DMS53 treated with DMSO at 0.1 percent for 48 hours (cell line): ENCODE data around the gene UTF1.
"Not testable (repeated sequence)": the region's sequence is repeated elsewhere in the genome, so short reads cannot be mapped to it uniquely, and the experiment has no call there.

Source experiments
- DNase-seq: peaks from one replicate; lab custom pipeline; 2025; ENCODE audit not compliant: unreplicated experiment; lab: John Stamatoyannopoulos, UW

Gene UTF1

GRCh38 chr10:133226251-133226808 lies 3.7 kb upstream of the UTF1 start:
- no peak for DNase-seq

GRCh38 chr10:133227256-133227655 lies 2.8 kb upstream of the UTF1 start:
- no peak for DNase-seq

DNA sequence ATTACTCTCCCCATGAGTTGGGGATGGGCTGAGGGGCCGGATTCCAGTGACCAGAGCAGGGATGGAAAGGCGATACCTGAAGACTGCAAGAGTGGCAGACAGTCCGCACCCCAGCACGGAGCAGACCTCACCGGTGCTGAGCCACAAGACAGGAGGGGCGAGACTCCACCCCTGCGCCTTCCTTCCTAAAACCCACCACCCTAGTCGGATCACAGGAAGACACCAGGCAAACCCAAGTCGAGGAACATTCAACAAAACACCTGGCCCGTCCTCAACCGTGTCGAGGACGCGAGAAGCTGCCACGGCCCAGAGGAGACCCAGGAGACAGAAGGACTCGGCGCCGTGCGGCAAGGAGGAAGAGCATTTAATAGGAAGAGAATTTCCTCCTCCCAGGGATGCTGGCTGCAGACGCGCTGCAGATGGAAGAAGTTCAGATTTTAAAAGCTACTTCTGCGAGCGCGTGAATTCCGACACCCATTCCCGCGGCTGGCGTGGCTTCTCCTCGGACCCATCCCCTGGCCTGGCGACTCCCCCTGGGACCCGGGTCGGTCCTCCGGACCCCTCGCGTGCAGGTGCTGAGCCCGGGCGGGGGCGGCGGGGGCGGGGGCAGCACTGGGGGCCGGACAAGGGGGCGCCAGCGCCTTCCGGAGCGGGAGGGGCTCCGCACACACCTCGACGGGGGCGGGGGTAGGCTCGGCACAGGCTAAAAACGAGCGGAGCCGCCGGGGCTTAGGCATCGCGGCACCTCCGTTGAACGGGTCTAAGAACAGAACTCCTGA lies 563 bp upstream of the UTF1 start:
- DNase-seq = no peak

DNA sequence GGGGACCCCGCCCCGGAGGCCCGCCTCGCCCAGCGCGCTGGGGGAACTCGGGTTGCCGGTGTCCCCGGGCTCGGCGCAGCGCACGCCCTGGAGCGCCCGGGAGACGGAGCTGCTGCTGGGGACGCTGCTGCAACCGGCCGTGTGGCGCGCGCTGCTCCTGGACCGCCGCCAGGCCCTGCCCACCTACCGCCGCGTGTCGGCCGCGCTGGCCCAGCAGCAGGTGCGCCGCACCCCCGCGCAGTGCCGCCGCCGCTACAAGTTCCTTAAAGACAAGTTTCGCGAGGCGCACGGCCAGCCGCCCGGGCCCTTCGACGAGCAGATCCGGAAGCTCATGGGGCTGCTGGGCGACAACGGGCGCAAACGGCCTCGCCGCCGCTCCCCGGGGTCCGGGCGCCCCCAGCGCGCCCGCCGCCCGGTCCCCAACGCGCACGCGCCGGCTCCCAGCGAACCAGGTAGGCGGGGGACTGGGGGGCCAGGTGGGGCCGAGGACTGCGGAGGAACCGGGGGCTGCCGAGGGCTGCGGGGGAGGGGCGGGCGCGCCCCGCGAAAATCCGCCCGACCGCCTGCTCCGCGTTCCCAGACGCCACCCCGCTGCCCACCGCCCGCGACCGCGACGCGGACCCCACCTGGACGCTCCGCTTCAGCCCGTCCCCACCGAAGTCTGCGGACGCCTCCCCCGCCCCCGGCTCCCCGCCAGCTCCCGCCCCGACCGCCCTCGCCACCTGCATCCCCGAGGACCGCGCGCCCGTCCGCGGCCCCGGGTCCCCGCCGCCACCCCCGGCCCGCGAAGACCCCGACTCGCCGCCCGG lies 574 bp downstream of the UTF1 start:
- no peak for DNase-seq

- DNase-seq = no peak
These were observed 1.4 kb downstream of the UTF1 start for GRCh38 chr10:133231244-133231945.

DNA sequence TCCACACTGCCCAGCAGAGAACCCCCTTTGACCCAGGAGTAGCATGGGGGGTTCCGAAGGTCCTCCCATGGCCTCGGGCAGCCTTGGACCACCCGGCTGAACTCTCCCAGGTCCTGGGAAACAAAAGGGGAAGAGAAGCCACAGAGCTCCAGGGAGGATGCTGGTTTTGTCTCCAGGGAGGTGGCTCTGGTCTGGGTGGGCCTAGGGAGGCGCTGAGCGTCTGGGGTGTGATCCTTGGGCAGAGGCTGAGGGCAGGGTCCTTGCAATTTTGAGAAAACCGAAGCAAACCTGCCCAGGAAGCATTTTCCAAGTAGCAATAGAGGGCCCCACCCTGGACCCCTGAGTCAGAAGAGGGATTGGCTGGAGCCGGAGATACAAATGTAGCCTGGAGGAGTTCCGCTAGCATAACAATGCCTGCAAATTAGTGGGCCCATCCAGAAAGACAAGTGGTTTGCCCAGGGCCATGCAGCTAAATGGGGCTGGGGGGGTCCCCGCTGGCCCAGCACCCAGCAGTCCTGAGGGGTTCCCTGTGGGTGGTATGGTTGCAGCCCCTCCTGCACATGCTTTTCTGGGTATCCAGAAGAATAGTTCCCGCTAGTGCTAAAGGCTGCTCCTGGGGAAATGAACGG lies 2.0 kb downstream of the UTF1 start:
- no peak for DNase-seq

DNA sequence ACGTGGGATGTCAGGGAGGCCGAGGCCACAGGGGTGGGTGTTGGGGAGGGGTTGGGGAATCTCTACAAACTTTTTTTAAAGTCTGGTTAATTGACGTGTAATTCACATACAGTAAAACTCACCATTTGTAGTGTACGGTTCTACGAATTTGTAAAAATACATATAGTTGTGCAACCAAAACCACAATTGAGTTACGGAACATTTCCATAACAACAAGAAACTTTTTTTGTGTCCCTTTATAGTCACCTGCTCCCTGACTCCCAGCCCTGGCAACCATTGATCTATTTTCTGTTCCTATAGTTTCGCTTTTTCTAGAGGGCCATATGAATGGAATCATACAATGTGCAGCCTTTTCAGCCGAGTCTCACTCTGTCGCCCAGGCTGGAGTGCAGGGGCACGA lies 4.8 kb downstream of the UTF1 start:
- DNase-seq = not testable (repeated sequence)

DNA sequence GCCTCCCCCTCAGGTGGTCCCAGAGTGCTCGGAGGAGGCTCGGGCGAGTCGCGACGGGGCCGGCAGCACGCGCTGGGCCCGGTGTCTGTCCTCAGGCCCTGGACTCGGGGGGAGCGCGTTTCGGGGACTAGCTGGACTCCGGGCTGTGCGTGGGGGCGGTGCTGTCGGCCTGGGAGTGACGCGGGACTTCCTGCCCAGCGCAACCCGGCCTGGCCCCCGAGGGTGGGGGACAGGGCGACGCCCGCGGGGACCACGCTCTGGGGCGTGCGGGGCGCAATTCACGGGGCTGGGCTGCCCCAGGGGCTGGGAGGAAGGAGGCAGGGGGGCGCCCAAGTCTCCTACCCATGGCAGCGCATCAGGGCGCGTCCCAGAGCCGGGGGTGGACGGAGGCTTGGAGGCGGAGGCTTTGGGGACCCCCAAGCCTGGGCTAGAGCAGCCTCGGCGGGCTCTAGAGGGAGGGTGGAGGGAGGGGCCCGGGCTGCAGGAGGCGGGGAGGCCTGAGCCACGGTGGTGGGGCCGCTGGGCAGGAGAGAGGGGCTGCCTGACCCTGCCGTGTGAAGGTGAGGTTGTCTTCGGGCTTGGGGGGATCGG lies 5.3 kb downstream of the UTF1 start:
- no peak for DNase-seq

DNA sequence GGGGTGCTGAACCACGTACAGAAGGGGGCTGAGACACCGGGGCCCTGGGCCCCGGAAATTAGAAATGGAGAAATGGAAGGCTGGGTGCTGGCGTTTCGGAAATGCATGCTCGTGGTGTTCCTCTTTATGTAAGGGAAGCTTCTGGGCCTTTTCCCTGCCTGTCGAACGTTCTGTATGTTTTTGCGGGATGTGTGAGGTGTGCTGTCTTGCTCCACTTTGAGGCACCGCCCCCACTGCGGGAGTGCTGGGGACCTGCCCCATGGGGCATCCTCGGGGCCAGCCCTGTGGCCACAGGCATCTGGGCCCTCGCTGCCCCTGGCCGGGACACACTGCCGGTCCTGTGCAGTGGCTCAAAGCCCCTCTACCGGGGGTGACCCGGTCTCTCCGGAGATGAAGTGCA lies 5.9 kb downstream of the UTF1 start:
- no peak for DNase-seq

- DNase-seq = no peak
These were observed 6.6 kb downstream of the UTF1 start for GRCh38 chr10:133236401-133237240.

- DNase-seq = no peak
These were observed 7.2 kb downstream of the UTF1 start for GRCh38 chr10:133237241-133237587.

DNA sequence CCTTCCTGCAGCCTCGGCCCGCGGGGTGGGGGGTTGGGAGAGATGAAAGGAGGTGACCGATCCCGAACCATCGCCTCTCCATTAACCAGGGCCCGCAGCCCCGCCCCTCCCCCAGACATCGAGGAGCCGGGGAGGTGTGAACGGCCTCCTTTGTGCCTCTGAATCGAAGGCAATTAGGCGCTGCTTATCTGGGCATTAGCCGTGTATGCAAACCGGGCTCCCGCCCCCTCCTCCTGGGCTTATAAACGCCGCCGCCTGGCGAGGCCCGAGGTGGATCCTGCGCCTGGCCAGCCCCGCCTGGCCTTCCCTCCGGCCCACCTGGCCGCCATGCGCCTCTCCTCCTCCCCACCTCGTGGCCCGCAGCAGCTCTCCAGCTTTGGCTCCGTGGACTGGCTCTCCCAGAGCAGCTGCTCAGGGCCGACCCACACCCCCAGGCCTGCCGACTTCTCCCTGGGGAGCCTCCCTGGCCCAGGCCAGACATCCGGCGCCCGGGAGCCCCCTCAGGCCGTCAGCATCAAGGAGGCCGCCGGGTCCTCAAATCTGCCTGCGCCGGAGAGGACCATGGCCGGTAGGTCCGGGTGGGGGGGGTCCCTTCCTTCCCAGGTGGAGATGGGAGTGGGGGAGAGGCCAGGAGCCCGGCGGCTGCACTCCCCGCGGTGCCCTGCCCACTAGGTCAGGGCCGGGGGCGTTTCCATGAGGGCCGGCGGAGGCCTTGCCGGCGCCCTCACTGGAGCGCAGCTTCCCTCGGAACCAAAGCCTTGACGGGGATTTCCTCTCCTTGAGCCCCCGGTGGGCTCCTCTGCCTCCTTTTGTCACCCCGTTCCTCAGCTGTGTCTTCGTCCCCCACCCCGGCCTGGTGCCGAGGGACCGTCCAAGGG lies 7.8 kb downstream of the UTF1 start, which contains the start of gene VENTX:
VENTX (plus strand) TSS at position 268 of the 878 bp plus-strand sequence; CDS start at position 328, 60 bp downstream.
- DNase-seq = no peak

- no peak for DNase-seq
These were observed 8.4 kb downstream of the UTF1 start for GRCh38 chr10:133238466-133238804.

DNA sequence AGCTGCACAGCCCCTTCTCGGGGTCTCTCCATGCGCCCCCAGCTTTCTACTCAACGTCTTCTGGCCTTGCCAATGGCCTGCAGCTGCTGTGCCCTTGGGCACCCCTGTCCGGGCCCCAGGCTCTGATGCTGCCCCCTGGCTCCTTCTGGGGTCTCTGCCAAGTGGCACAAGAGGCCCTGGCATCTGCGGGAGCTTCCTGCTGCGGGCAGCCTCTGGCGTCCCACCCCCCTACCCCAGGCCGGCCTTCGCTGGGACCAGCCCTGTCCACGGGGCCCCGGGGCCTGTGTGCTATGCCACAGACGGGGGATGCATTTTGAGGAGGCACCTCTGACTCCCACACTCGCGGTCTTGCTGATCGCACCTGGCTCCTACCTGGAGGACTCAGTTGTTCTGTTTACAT lies 10.0 kb downstream of the UTF1 start:
- DNase-seq = no peak

DNA sequence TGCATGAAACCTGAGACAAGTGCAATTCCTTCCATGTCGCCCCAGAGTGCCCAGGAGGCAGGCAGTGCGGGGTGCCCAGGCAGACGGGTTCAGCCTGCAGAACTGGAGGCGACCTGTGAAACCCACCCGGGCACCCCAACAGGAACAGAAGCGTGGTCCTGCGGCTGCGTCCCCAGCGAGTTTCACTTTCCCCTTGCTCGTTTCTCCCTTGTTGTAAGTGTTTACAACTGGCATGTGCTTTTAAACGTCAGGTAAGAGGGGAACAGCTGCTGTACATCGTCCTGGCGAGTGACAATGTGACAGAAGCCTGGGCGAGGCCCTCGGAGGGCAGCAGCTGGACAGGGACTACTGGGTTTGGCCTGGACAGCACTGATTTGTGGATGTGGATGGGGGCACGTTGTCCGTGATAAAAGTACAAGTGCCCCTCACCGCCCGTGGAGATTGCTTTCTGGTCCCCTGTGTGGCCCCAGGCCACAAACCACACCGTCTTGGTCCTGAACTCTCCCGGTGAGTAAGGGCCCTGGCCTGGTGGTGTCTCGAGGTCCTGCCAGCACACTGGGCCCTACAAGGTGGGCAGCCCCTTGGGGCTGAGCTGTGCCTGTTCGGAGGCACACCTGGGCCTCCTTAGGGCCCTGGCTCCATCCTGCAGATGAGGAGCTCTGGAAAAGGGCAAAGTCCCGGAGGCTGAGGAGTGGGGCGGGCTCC lies 11.6 kb downstream of the UTF1 start:
- no peak for DNase-seq

GRCh38 chr10:133242611-133243356 lies 12.8 kb downstream of the UTF1 start:
- DNase-seq = no peak

GRCh38 chr10:133243593-133243992 lies 13.6 kb downstream of the UTF1 start:
- no peak for DNase-seq
